ENCODE results near the gene PIK3C2G. TPM values are rescaled to one million over a fixed set of nuclear protein-coding genes. Genes with fewer than 3 reads are reported as not detected.

PIK3C2G gene
- total RNA-seq, 1 experiment from 2014 or later = not detected

DNA sequence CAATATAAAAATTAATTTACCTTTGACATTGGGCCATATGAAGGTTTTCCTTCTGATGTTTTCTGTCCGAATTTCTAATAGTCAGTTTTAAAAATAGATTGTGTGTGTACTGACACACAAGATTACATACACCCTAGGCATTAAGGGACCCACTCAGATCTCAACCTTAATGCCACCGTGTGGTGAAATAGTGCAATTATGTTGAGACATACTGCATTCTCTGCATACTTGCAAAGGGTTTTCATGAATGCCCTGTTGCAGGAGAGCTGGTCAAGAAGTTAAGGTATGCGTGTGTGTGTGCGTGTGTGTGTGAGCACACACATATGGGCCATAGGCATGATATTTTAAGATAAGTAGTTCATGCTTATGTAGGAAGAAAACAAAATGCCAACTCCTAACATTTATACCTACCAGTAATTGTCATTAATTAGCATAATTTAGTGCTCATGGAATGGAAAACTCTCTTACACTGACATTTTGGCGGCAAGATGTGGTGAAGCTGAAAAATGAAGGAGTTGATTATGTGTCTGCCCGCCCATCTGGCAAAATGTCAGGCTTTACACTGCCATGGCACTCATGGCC, 58.8 kb downstream of the PIK3C2G start:
- no peaks in the 10 kb centered on the region for H3K9me3 ChIP-seq (ENCODE audit: low read length)
- no peak overlapping the region for H3K27ac ChIP-seq (ENCODE audit: low read length)
- DNase-seq (peak; percentile 79), ATAC-seq (peak; percentile 92)
- 0 out of 2 replicates have a peak, but pooled peaks cover 9% of the 10 kb centered on the region for H3K4me1 ChIP-seq (ENCODE audit: insufficient read depth, low read length)
- no peaks in the 10 kb centered on the region for H3F3A ChIP-seq (ENCODE audit: low read length, unreplicated experiment)
- ChIA-PET CTCF (interaction anchor here (0.6 to 1.6 kb wide), 5 partner anchors 40 to 776 kb away, joined by 3 to 7 read pairs (median 4); no protein-coding TSS in a partner anchor), POLR2A (ENCODE audit: unreplicated experiment) (no interaction called here)
- H4K20me1 ChIP-seq (ENCODE audit: low read length) = no peaks in the 10 kb centered on the region
- BruUV-seq (replicated peaks) = no TSS peak
- intact Hi-C loops (cut with micrococcal nuclease) = loop anchor here (1.0 to 2.0 kb wide), 2 partner anchors 70 to 179 kb away; no protein-coding TSS in a partner anchor
- no peaks in the 10 kb centered on the region for H3K36me3 ChIP-seq (ENCODE audit: low read depth, low read length)
- no peak overlapping the region for H3K4me3 ChIP-seq (ENCODE audit: low read length)
- no peak overlapping the region for H2AFZ ChIP-seq (ENCODE audit: low read length)
- no peaks in the 10 kb centered on the region for H3K79me2 ChIP-seq (ENCODE audit: low read length)
- no peak for TF ChIP-seq EZH2 (IDR thresholded peaks at IDR 0.05; ENCODE audit: low read length, unreplicated experiment)
- TF ChIP-seq, protein P1, sequence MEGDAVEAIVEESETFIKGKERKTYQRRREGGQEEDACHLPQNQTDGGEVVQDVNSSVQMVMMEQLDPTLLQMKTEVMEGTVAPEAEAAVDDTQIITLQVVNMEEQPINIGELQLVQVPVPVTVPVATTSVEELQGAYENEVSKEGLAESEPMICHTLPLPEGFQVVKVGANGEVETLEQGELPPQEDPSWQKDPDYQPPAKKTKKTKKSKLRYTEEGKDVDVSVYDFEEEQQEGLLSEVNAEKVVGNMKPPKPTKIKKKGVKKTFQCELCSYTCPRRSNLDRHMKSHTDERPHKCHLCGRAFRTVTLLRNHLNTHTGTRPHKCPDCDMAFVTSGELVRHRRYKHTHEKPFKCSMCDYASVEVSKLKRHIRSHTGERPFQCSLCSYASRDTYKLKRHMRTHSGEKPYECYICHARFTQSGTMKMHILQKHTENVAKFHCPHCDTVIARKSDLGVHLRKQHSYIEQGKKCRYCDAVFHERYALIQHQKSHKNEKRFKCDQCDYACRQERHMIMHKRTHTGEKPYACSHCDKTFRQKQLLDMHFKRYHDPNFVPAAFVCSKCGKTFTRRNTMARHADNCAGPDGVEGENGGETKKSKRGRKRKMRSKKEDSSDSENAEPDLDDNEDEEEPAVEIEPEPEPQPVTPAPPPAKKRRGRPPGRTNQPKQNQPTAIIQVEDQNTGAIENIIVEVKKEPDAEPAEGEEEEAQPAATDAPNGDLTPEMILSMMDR (conservative IDR thresholded peaks at IDR 0.05; ENCODE audit: low read depth, low read length) = peak; percentile 71
- H3K9me2 ChIP-seq (replicated peaks; ENCODE audit: low read length) = no peaks in the 10 kb centered on the region
- H3K4me2 ChIP-seq (ENCODE audit: low read length) = no peak overlapping the region; the same call in 1 of the 2 replicates
- H3K27me3 ChIP-seq (ENCODE audit: low read length) = no peaks in the 10 kb centered on the region
- no peak overlapping the region for H3K9ac ChIP-seq (ENCODE audit: low read length)

DNA sequence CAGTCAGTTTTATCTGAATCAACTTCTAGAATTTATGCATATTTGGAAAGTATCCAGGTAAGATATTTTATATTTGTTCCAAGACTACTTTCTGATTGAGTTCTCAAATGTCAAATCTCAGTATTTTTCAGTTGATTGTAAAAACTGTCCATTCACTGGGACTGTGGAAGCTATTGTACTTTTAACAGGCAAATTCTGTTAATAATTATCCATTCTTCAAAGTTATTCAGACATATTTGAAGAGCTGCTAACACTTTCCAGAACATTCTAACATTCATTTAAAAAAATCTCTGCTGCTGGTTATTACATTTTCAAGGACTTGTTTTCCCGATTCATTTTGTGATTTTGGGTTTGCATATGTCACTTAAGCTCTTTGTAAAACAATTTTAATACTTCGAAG, 59.7 kb downstream of the PIK3C2G start:
- DNase-seq = no peak
- no peak overlapping the region for H3K4me3 ChIP-seq (ENCODE audit: low read length)
- no peaks in the 10 kb centered on the region for H3K79me2 ChIP-seq (ENCODE audit: low read length)
- no peak overlapping the region for H3K27ac ChIP-seq (ENCODE audit: low read length)
- no peaks in the 10 kb centered on the region for H3K27me3 ChIP-seq (ENCODE audit: low read length)
- H3K9ac ChIP-seq (ENCODE audit: low read length) = no peak overlapping the region
- POLR2A ChIA-PET (ENCODE audit: unreplicated experiment) = no interaction called here
- H4K20me1 ChIP-seq (ENCODE audit: low read length) = no peaks in the 10 kb centered on the region
- CTCF ChIA-PET = interaction anchor here (0.5 kb wide), 1 partner anchor 114 kb away, joined by 5 read pairs; no protein-coding TSS in a partner anchor
- intact Hi-C loops (cut with micrococcal nuclease) = loop anchor here (1.0 to 2.0 kb wide), 2 partner anchors 71 to 180 kb away; no protein-coding TSS in a partner anchor
- H3K4me2 ChIP-seq (ENCODE audit: low read length) = no peak overlapping the region
- no TSS peak for BruUV-seq (replicated peaks)
- H3F3A ChIP-seq (ENCODE audit: low read length, unreplicated experiment) = no peaks in the 10 kb centered on the region
- H3K9me3 ChIP-seq (ENCODE audit: low read length) = no peaks in the 10 kb centered on the region
- 0 out of 2 replicates have a peak, but pooled peaks cover 9% of the 10 kb centered on the region for H3K4me1 ChIP-seq (ENCODE audit: insufficient read depth, low read length)
- H2AFZ ChIP-seq (ENCODE audit: low read length) = no peak overlapping the region
- no peak for TF ChIP-seq EZH2 (IDR thresholded peaks at IDR 0.05; ENCODE audit: low read length, unreplicated experiment)
- TF ChIP-seq, protein P1 (conservative IDR thresholded peaks at IDR 0.05; ENCODE audit: low read depth, low read length) = no peak
- TF ChIP-seq EZH2phosphoT487 (IDR thresholded peaks at IDR 0.05; ENCODE audit: borderline replicate concordance, low read length) = no peak
- H3K36me3 ChIP-seq (ENCODE audit: low read depth, low read length) = no peaks in the 10 kb centered on the region
- no peak for ATAC-seq
- H3K9me2 ChIP-seq (replicated peaks; ENCODE audit: low read length) = no peaks in the 10 kb centered on the region

DNA sequence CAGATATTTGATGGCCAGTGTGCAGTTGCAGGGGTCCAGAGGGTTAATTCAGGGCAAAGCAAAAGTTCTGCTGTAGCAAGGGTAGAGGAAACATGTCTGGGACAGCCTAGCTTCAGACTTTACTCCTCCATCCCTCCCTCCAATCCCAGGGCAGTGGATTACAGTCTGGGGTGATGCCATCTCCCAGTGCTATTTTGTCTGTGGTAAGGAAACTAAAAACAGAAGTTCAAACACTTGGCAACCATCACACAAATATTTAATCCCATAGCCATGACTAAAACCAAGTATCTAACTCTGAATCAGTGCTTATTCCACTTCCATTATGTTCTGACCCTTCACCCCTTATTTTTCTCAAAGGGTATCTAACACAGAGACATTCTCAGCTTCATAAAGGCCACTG, 61.8 kb downstream of the PIK3C2G start:
- Histone ChIP-seq H3K4me2 (ENCODE audit: low read length) (no peak overlapping the region), H2AFZ (ENCODE audit: low read length) (no peak overlapping the region), H4K20me1 (ENCODE audit: low read length) (no peaks in the 10 kb centered on the region), H3K4me1 (ENCODE audit: insufficient read depth, low read length) (0 out of 2 replicates have a peak, but pooled peaks cover 9% of the 10 kb centered on the region), H3F3A (ENCODE audit: low read length, unreplicated experiment) (no peaks in the 10 kb centered on the region), H3K27me3 (ENCODE audit: low read length) (no peaks in the 10 kb centered on the region), H3K9ac (ENCODE audit: low read length) (no peak overlapping the region), H3K4me3 (ENCODE audit: low read length) (no peak overlapping the region), H3K9me3 (ENCODE audit: low read length) (no peaks in the 10 kb centered on the region), H3K9me2 (replicated peaks; ENCODE audit: low read length) (no peaks in the 10 kb centered on the region), H3K36me3 (ENCODE audit: low read depth, low read length) (no peaks in the 10 kb centered on the region), H3K79me2 (ENCODE audit: low read length) (no peaks in the 10 kb centered on the region), H3K27ac (ENCODE audit: low read length) (no peak overlapping the region)
- DNase-seq = peak; percentile 12
- ChIA-PET CTCF (no interaction called here), POLR2A (ENCODE audit: unreplicated experiment) (no interaction called here)
- no peak for ATAC-seq
- BruUV-seq (replicated peaks) = no TSS peak
- intact Hi-C loops (cut with micrococcal nuclease) = no loop called here
- TF ChIP-seq EZH2phosphoT487 (IDR thresholded peaks at IDR 0.05; ENCODE audit: borderline replicate concordance, low read length) (no peak), EZH2 (IDR thresholded peaks at IDR 0.05; ENCODE audit: low read length, unreplicated experiment) (no peak)
- TF ChIP-seq, protein P1 (conservative IDR thresholded peaks at IDR 0.05; ENCODE audit: low read depth, low read length) = no peak

Measured in PC-3 (cell line).